HG03571 (cell line): ENCODE results near the gene GEMIN4.
A peak's percentile ranks its signal among the peaks of the same experiment; 100 is the strongest.
"Not testable (repeated sequence)": the region's sequence is repeated elsewhere in the genome, so short reads cannot be mapped to it uniquely, and the experiment has no call there.

ENCODE experiments used
- ATAC-seq: cut with Tn5 transposase; IDR thresholded peaks from one replicate; pipeline ENCODE4 v1.9.1; 2021; ENCODE audit not compliant: unreplicated experiment

Gene GEMIN4

GRCh38 chr17:781805-782731, 30.0 kb upstream of the GEMIN4 start, which contains the start of the genes GLOD4 and MRM3:
Gene GLOD4, minus strand, starts transcription at chr17:782280. Its CDS starts 25 bp downstream, at chr17:782255.
Gene MRM3, plus strand, starts transcription at chr17:782353. Its CDS starts 26 bp downstream, at chr17:782379.
- peak; percentile 85 for ATAC-seq

- ATAC-seq = no peak
Observed at GRCh38 chr17:778096-778495, 26.0 kb upstream of the GEMIN4 start.

- no peak for ATAC-seq
Observed at GRCh38 chr17:774313-774584, 22.2 kb upstream of the GEMIN4 start.

GRCh38 chr17:773467-774312, 21.6 kb upstream of the GEMIN4 start:
- ATAC-seq = no peak

- no peak for ATAC-seq
Observed at GRCh38 chr17:773016-773415, 21.0 kb upstream of the GEMIN4 start.

- no peak for ATAC-seq
Observed at GRCh38 chr17:767076-767475, 15.0 kb upstream of the GEMIN4 start.

GRCh38 chr17:760371-760770, 8.3 kb upstream of the GEMIN4 start:
- ATAC-seq = no peak

GRCh38 chr17:759964-760363, 7.9 kb upstream of the GEMIN4 start:
- ATAC-seq = no peak

GRCh38 chr17:756010-756567, 4.0 kb upstream of the GEMIN4 start:
- ATAC-seq = not testable (repeated sequence)

- ATAC-seq = not testable (repeated sequence)
Observed at GRCh38 chr17:755319-755961, 3.4 kb upstream of the GEMIN4 start.

- no peak for ATAC-seq
Observed at GRCh38 chr17:753418-753817, 1.4 kb upstream of the GEMIN4 start.

GRCh38 chr17:752620-753219, 656 bp upstream of the GEMIN4 start:
- ATAC-seq = no peak

GRCh38 chr17:751269-752001, 629 bp downstream of the GEMIN4 start:
- ATAC-seq = peak; percentile 29

- ATAC-seq = no peak
Observed at GRCh38 chr17:750431-751037, 1.5 kb downstream of the GEMIN4 start.

- not testable (repeated sequence) for ATAC-seq
Observed at GRCh38 chr17:749359-749758, 2.7 kb downstream of the GEMIN4 start.

- ATAC-seq = not testable (repeated sequence)
Observed at GRCh38 chr17:748604-749003, 3.5 kb downstream of the GEMIN4 start.

GRCh38 chr17:746783-747629, 5.1 kb downstream of the GEMIN4 start:
- no peak for ATAC-seq

GRCh38 chr17:746181-746580, 5.9 kb downstream of the GEMIN4 start:
- no peak for ATAC-seq

GRCh38 chr17:745406-745805, 6.7 kb downstream of the GEMIN4 start:
- ATAC-seq = no peak
